Measurements from ENCODE around the gene CEP131. TPM values are rescaled to one million over a fixed set of nuclear protein-coding genes. Genes with fewer than 3 reads are reported as not detected.
"Not testable (repeated sequence)": the region's sequence is repeated elsewhere in the genome, so short reads cannot be mapped to it uniquely, and the experiment has no call there.

The CEP131 gene
- total and polyA plus RNA-seq, 3 experiments from 2014 or later: 6.5 to 13.3 (median 13.2) TPM

GRCh38 chr17:81157848-81158687 is 64.7 kb downstream of the CEP131 start:
- peaks cover 0 to 4% (median 1%) of the 10 kb centered on the region in 3 donors for H3K4me1 Mint-ChIP-seq
- no peaks in the 10 kb centered on the region for H3K36me3 Mint-ChIP-seq
- no peak overlapping the region for H3K27ac ChIP-seq (ENCODE audit: low read depth, low read length)
- peaks cover 9 to 24% of the 10 kb centered on the region in 2 donors for H3K27me3 Mint-ChIP-seq
- H3K4me3 ChIP-seq (ENCODE audit: low read length): no peak overlapping the region
- no peak overlapping the region for H3K4me3 Mint-ChIP-seq
- no peaks in the 10 kb centered on the region for H3K9me3 Mint-ChIP-seq
- no peaks in the 10 kb centered on the region for H3K4me1 ChIP-seq (ENCODE audit: insufficient read depth, low read length)
- no peak overlapping the region for H3K27ac Mint-ChIP-seq
- H3K9me3 ChIP-seq (ENCODE audit: low read length): no peaks in the 10 kb centered on the region
- ChIA-PET CTCF (interaction anchor here (1.7 kb wide), 1 partner anchor 10 kb away, joined by 4 read pairs; no protein-coding TSS in a partner anchor), POLR2A (no interaction called here)
- H3K27me3 ChIP-seq (ENCODE audit: insufficient read depth, low read length, poor library complexity, severe bottlenecking): peaks cover 5% of the 10 kb centered on the region
- no peak for DNase-seq
- no peaks in the 10 kb centered on the region for H3K36me3 ChIP-seq (ENCODE audit: insufficient read depth, low read length)

- H3K4me3 ChIP-seq (ENCODE audit: low read length): no peak overlapping the region
- H3K27me3 ChIP-seq (ENCODE audit: insufficient read depth, low read length, poor library complexity, severe bottlenecking): peaks cover 5% of the 10 kb centered on the region
- CTCF ChIA-PET: no interaction called here
- no peak overlapping the region for H3K27ac ChIP-seq (ENCODE audit: low read depth, low read length)
- no peak overlapping the region for H3K27ac Mint-ChIP-seq
- no peaks in the 10 kb centered on the region for H3K36me3 Mint-ChIP-seq
- H3K4me1 ChIP-seq (ENCODE audit: insufficient read depth, low read length): no peaks in the 10 kb centered on the region
- no peak for DNase-seq
- peaks cover 9 to 18% of the 10 kb centered on the region in 2 donors for H3K27me3 Mint-ChIP-seq
- H3K9me3 Mint-ChIP-seq: no peaks in the 10 kb centered on the region
- H3K36me3 ChIP-seq (ENCODE audit: insufficient read depth, low read length): no peaks in the 10 kb centered on the region
- H3K4me3 Mint-ChIP-seq: no peak overlapping the region
- H3K9me3 ChIP-seq (ENCODE audit: low read length): no peaks in the 10 kb centered on the region
- POLR2A ChIA-PET: no interaction called here
- H3K4me1 Mint-ChIP-seq: peaks cover 0 to 4% (median 1%) of the 10 kb centered on the region in 3 donors
Measured at GRCh38 chr17:81156866-81157805, 65.6 kb downstream of the CEP131 start.

- POLR2A ChIA-PET: no interaction called here
- H3K4me3 ChIP-seq (ENCODE audit: low read length): no peak overlapping the region
- Mint-ChIP-seq H3K36me3 (no peaks in the 10 kb centered on the region), H3K27me3 (peaks cover 6 to 16% of the 10 kb centered on the region in 2 donors), H3K27ac (no peak overlapping the region), H3K4me3 (no peak overlapping the region), H3K4me1 (no peaks in the 10 kb centered on the region), H3K9me3 (no peaks in the 10 kb centered on the region)
- DNase-seq: no peak
- no peaks in the 10 kb centered on the region for H3K4me1 ChIP-seq (ENCODE audit: insufficient read depth, low read length)
- CTCF ChIA-PET: no interaction called here
- H3K27me3 ChIP-seq (ENCODE audit: insufficient read depth, low read length, poor library complexity, severe bottlenecking): peaks cover 5% of the 10 kb centered on the region
- no peaks in the 10 kb centered on the region for H3K9me3 ChIP-seq (ENCODE audit: low read length)
- H3K27ac ChIP-seq (ENCODE audit: low read depth, low read length): no peak overlapping the region
- no peaks in the 10 kb centered on the region for H3K36me3 ChIP-seq (ENCODE audit: insufficient read depth, low read length)
Measured at GRCh38 chr17:81154961-81155360, 67.8 kb downstream of the CEP131 start.

GRCh38 chr17:81154016-81154415 is 68.7 kb downstream of the CEP131 start:
- DNase-seq; H3K27ac ChIP-seq (ENCODE audit: low read depth, low read length); H3K9me3 Mint-ChIP-seq; H3K4me3 ChIP-seq (ENCODE audit: low read length); H3K36me3 Mint-ChIP-seq; H3K4me3 Mint-ChIP-seq; POLR2A ChIA-PET; H3K27ac Mint-ChIP-seq; CTCF ChIA-PET; H3K4me1 ChIP-seq (ENCODE audit: insufficient read depth, low read length); H3K36me3 ChIP-seq (ENCODE audit: insufficient read depth, low read length); H3K9me3 ChIP-seq (ENCODE audit: low read length); H3K27me3 ChIP-seq (ENCODE audit: insufficient read depth, low read length, poor library complexity, severe bottlenecking); H3K4me1 Mint-ChIP-seq: not testable (repeated sequence)
- peaks cover 6 to 20% of the 10 kb centered on the region in 2 donors for H3K27me3 Mint-ChIP-seq

- no peaks in the 10 kb centered on the region for H3K4me1 ChIP-seq (ENCODE audit: insufficient read depth, low read length)
- Mint-ChIP-seq H3K4me3 (no peak overlapping the region), H3K9me3 (no peaks in the 10 kb centered on the region)
Measured at GRCh38 chr17:81153340-81153803, 69.4 kb downstream of the CEP131 start.

GRCh38 chr17:81152288-81152828 is 70.4 kb downstream of the CEP131 start:
- Mint-ChIP-seq H3K4me1 (no peaks in the 10 kb centered on the region), H3K27ac (no peak overlapping the region), H3K36me3 (no peaks in the 10 kb centered on the region), H3K27me3 (peaks cover 6 to 22% of the 10 kb centered on the region in 2 donors), H3K9me3 (no peaks in the 10 kb centered on the region), H3K4me3 (no peak overlapping the region)
- no peak for DNase-seq
- H3K9me3 ChIP-seq (ENCODE audit: low read length): no peaks in the 10 kb centered on the region
- H3K4me1 ChIP-seq (ENCODE audit: insufficient read depth, low read length): no peaks in the 10 kb centered on the region
- no peak overlapping the region for H3K27ac ChIP-seq (ENCODE audit: low read depth, low read length)
- no peaks in the 10 kb centered on the region for H3K36me3 ChIP-seq (ENCODE audit: insufficient read depth, low read length)
- no peak overlapping the region for H3K4me3 ChIP-seq (ENCODE audit: low read length)
- no peaks in the 10 kb centered on the region for H3K27me3 ChIP-seq (ENCODE audit: insufficient read depth, low read length, poor library complexity, severe bottlenecking)
- ChIA-PET CTCF (interaction anchor here (0.8 kb wide), 1 partner anchor 10 kb away, joined by 3 read pairs; no protein-coding TSS in a partner anchor), POLR2A (no interaction called here)

More at GRCh38 chr17:81153340-81153803, 69.4 kb downstream of the CEP131 start:
- H3K36me3 Mint-ChIP-seq: no peaks in the 10 kb centered on the region
- H3K27ac Mint-ChIP-seq: no peak overlapping the region
- H3K27me3 Mint-ChIP-seq: peaks cover 6 to 19% of the 10 kb centered on the region in 2 donors
- no peaks in the 10 kb centered on the region for H3K4me1 Mint-ChIP-seq
- H3K4me3 ChIP-seq (ENCODE audit: low read length): no peak overlapping the region
- CTCF ChIA-PET: interaction anchor here (0.8 kb wide), 1 partner anchor 11 kb away, joined by 3 read pairs; no protein-coding TSS in a partner anchor
- no peak for DNase-seq
- H3K27me3 ChIP-seq (ENCODE audit: insufficient read depth, low read length, poor library complexity, severe bottlenecking): no peaks in the 10 kb centered on the region
- POLR2A ChIA-PET: no interaction called here
- H3K9me3 ChIP-seq (ENCODE audit: low read length): no peaks in the 10 kb centered on the region
- no peaks in the 10 kb centered on the region for H3K36me3 ChIP-seq (ENCODE audit: insufficient read depth, low read length)
- H3K27ac ChIP-seq (ENCODE audit: low read depth, low read length): no peak overlapping the region

GRCh38 chr17:81151278-81151677 is 71.5 kb downstream of the CEP131 start:
- no peak for DNase-seq
- POLR2A ChIA-PET: no interaction called here
- no peaks in the 10 kb centered on the region for H3K9me3 ChIP-seq (ENCODE audit: low read length)
- no peak overlapping the region for H3K27ac Mint-ChIP-seq
- H3K4me3 ChIP-seq (ENCODE audit: low read length): no peak overlapping the region
- H3K27ac ChIP-seq (ENCODE audit: low read depth, low read length): no peak overlapping the region
- CTCF ChIA-PET: no interaction called here
- no peaks in the 10 kb centered on the region for H3K9me3 Mint-ChIP-seq
- no peaks in the 10 kb centered on the region for H3K4me1 Mint-ChIP-seq
- H3K36me3 Mint-ChIP-seq: no peaks in the 10 kb centered on the region
- H3K27me3 ChIP-seq (ENCODE audit: insufficient read depth, low read length, poor library complexity, severe bottlenecking): no peaks in the 10 kb centered on the region
- no peaks in the 10 kb centered on the region for H3K36me3 ChIP-seq (ENCODE audit: insufficient read depth, low read length)
- H3K4me1 ChIP-seq (ENCODE audit: insufficient read depth, low read length): no peaks in the 10 kb centered on the region
- no peak overlapping the region for H3K4me3 Mint-ChIP-seq
- H3K27me3 Mint-ChIP-seq: peaks cover 6 to 22% of the 10 kb centered on the region in 2 donors

Data from CD8-positive, alpha-beta memory T cell (primary cell).